GM19463 (cell line): ENCODE measurements around the gene TRIM65.
"Not testable (repeated sequence)": the region's sequence is repeated elsewhere in the genome, so short reads cannot be mapped to it uniquely, and the experiment has no call there.

Experiments
- ATAC-seq: cut with Tn5 transposase; IDR thresholded peaks from one replicate; pipeline ENCODE4 v1.9.1; 2021; ENCODE audit warnings: mild to moderate bottlenecking, moderate library complexity; ENCODE audit not compliant: unreplicated experiment

Gene TRIM65

DNA sequence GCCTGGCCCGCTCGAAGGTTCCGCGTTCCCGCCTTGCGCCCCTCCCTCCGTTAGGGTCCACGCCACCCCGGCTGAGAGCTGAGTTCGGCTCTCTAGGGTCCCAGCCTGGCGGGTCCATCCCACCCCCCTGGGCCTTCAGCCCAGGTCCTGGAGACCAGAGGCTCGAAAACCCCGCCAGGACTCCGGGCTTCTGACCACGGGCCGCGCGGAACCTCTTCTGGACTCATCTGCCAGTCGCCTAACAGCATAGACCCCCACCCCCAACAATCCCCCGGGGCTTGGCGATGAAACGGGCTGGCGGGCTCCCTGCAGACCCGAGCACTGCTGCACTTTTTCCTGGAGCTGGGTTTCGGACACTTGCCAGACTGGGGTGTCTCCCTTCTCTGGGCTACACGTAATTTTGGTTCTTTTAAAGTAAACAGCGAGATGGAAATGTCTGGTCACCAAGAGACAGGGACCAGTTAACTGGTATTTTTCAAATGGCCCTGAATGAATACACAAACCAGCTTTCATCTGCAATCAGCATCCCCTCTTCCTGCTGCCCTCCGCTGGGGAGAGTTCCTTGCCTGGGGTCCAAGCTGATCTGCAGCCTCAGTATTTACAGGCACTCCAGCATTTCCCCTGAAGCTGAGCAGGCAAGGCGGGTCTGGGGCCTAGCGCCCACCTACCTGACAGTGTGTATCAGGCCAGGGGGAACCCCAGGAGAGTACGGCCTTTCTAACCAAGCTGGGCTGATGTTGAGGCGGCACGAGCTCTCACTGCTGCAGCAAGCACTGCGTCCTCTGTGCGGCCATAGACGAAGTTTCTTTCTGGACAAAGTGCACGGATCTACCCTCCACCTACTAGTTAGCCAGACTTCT lies 639 bp upstream of the TRIM65 start:
- no peak for ATAC-seq

DNA sequence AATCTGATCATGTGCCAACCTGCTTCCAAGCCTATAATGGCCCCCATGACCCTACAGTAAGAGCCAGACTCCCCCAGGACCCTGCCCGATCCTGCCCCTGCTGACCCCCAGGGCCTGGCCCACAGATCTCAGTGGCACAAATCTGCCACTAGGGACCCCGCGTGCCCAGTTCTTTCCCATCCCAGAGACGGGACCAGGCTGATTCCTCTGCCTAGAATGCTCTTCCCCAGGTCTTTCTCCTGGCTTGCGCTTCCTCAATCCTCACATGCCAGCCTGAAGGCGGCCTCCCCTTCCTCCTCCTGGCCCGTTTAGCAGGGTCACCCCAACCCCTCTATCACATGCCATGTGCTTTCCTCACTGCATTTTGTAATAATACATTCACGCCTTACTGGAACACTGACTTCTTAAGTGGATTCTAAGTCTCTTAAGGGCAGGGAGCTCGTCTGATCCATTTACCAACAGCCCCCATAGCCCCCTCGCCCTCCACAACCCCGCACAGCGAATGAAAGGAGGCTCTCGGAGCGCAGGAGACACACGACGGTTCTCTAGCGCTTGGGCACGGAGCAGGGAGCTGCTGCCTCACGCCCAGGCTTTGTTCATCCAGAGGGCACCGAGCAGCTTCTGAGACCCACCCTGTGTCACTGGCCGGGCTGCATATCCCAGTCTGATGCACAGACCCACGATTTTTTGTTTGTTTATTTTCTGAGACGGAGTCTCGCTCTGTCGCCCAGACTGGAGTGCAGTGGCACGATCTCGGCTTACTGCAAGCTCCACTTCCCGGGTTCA lies 1.2 kb downstream of the TRIM65 start:
- ATAC-seq = no peak

DNA sequence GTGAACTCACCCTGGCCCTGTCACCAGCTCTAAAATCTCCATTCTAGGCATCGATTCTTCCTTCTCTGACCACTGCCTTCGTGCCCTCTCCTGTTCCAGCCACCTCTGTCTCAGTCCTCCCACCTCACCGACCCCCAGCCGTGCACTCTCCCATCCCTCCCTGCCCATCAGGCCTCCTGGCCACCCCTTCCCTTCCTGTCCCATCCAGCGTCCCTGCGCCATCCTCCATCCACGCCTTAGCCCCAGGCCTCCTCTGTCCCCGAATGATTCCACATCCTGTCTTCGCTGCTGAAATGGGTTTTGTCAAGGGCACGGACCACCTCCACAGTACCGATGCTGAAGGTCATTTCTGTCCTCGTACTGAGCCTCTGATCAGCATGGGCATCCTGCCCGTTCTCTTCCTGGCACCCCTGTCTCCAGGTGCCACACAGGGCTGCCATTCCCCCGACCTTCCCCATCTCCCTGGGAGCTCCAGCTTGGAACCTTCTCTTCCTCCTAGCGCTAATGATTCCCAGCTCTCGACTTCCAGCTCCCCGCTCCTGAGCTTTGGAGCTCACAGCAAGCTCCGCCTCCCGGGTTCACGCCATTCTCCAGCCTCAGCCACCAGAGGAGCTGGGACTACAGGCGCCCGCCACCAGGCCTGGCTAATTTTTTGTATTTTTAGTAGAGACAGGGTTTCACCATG lies 2.6 kb downstream of the TRIM65 start:
- ATAC-seq = no peak

DNA sequence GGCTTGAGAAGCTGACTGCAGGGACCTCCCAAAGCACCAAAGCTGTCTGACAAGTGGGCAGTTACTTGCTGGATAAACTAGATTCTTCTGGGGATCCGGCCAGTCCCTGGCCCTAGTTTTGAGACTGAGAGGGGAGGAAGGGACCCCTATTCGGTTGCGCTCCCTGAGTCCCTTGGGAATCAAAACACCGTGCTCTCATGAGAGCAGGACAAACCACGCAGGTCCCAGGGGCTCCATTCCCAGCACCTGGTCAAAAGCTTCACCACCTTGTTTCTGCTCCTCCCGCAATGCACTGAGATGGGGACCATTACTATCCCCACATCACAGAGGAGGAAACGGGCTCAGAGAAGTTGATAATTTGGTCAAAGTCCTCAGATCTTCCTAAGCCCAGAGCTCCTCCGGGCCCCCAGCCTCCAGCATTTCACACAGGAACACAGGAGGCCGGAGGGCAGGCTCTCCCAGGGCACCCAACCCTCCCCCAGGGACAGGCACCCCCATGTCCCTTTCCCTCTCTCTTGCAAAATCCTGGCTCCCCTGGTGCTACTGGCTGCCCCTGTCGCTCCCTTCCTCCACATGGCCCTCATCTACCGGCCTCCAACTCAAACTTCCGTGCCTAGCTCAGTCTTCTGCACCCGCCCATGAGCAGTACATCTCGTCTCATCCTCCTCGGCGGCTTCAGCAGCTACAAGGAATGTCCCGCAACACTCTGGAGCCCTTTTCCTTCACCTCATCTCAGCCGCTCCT lies 3.3 kb downstream of the TRIM65 start:
- no peak for ATAC-seq

- ATAC-seq = no peak
Observed at GRCh38 chr17:75892556-75893224, 4.1 kb downstream of the TRIM65 start.

DNA sequence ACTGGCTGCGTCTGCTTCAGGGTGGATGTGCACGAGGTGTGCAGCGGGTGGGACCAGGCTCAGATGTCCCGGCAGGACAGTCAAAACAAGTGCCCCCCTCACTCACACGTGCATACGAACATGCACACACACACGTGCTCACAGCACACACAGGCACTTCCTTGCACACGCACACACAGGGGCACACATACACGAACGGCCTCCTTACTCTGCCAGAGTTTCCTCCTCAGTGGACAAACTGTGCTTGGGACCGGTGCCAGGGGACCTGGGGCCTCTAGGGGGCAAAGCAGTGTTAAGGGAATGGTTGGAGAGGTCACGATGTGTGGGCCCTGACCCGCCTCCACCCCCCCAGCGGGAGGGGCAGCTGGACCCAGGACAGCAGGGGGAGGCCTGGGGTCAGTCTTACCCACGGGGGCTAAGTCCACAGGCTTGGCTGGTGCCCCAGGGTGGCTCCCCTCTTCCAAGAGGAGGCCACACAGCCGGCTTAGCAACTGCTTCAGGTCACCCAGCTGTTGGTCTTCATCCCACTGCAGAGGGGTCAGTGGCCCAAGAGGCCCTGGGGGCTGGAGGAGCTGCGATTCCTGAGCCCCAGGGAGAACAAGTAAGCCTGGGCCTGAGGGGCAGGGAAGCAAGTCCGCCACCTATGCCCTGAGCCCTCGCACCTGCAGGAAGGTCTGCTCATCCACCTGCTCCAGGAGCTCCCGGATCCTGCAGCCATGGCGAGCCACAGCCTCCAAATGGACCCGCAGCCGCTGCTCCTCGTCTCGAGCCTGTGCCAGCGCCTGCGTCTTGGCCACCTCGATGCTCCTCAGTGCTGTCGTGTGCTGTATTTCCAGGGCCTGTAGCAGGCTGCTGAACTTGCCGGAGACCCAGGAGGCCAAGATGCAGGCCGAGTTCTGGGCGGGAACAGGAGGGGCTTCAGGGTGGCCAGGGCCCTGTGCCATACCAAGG lies 4.9 kb downstream of the TRIM65 start:
- ATAC-seq = no peak

GRCh38 chr17:75891022-75891604 lies 5.6 kb downstream of the TRIM65 start:
- ATAC-seq = no peak

GRCh38 chr17:75889454-75889853 lies 7.3 kb downstream of the TRIM65 start:
- no peak for ATAC-seq

DNA sequence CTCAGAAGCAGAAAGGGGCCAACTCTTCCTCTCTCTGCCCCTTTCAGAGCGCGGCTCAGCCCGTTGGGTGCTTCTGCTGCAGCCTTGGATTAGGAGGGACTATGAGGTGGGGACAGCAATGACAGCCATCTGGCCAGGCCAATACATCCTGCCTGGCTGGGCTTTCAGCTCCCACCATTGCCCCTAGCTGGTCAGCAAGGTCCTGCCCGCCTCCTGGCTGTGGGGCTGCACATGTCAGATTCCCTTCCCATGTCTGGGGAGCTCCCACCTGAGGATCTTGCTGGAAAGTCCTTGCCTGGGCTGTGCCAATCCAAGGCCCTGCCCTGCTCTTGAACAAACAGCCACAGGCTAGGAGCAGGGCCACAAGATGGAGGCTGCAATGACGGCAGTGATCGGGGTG lies 8.3 kb downstream of the TRIM65 start:
- no peak for ATAC-seq

DNA sequence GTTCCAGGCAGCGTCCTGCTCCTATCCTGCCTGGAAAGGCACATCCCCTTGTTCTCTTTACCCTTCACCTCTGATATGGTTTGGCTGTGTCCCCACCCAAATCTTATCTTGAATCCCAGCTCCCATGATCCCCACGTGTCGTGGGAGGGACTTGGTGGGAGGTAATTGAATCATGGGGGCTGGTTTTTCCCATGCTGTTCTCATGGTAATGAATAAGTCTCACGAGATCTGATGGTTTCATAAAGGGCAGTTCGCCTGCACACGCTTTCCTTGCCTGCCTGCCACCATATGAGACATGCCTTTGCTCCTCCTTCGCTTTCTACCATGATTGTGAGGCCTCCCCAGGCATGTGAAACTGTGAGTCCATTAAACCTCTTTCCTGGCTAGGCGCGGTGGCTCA lies 10.9 kb downstream of the TRIM65 start:
- not testable (repeated sequence) for ATAC-seq

GRCh38 chr17:75885431-75885830 lies 11.3 kb downstream of the TRIM65 start:
- ATAC-seq = no peak

DNA sequence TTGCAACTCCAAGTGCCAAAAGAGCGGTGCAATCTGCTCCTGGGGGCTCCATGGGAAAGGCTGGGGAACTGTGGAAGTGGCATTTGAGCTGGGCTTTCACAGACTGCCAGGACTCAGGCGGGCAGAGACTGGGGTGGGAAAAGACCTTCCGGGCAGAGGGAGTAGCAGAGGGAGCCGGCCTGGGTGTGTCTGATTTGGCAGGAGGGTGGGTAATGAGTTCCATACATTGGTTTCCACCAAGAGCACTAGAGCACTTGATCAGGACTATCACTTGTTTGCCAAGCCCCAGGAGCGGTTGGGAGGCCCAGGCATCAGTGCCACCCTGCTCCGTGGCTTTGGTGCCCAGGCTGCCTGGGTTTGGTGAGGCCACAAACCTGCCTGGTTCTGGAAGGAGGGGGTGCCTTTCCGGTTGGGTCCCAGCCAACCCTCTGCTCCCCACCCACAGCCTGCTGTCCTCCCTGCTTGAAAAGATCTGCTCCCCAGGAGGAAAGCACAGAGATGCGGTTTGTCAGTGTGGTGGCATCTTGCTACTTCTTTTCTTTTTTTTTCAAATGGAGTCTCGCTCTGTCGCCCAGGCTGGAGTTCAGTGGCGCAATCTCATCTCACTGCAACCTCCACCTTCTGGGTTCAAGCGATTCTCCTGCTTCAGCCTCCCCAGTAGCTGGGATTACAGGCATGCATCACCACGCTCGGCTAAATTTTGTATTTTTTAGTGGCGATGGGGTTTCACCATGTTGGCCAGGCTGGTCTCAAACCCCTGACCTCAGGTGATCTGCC lies 14.9 kb downstream of the TRIM65 start:
- no peak for ATAC-seq

DNA sequence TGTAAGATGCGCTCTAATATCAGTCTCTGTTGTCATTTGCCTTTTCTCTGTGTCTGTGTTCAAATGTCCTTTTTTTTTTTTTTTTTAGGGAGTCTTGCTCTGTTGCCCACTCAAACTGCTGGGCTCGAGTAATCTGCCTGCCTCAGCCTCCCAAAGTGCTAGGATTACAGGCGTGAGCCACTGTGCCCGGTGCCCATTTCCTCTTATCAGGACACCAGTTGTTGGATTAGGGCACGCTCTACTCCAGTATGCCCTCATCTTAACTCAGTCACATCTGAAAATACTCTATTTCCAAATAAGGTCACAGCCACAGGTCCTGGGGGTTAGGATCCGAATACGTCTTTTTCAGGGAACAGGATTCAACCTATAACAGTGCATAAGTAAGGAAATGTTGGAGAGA lies 16.5 kb downstream of the TRIM65 start:
- no peak for ATAC-seq

- ATAC-seq = peak; percentile 13
Observed at GRCh38 chr17:75878174-75878998, 18.4 kb downstream of the TRIM65 start, which contains the start of gene TRIM47. TSS of gene TRIM47 (minus strand) at chr17:75878581. CDS start at chr17:75878548, 33 bp downstream.

GRCh38 chr17:75877752-75878173 lies 19.0 kb downstream of the TRIM65 start:
- ATAC-seq = peak; percentile 52

- no peak for ATAC-seq
Observed at GRCh38 chr17:75876938-75877751, 19.6 kb downstream of the TRIM65 start.
